Right atrium auricular region (tissue), 2 donors: ENCODE data around the gene GAB2. TPM values are rescaled to one million over a fixed set of nuclear protein-coding genes. Genes with fewer than 3 reads are reported as not detected.

ENCODE experiments used
- DNase-seq: peaks from one replicate; pipeline ENCODE4 v3.0.0-alpha.2; 2019; ENCODE audit warnings: low spot score
- H3K27ac ChIP-seq, 2 donors: fragments of 200-600 bp; sonication (generic); 1 replicate in 1 of 2; 2 replicates in 1 of 2; pipeline ENCODE4 v1.5.1; 2016 to 2019
- H3K27me3 ChIP-seq, 2 donors: fragments of 200-600 bp; sonication (generic); one replicate each; pipeline versions ENCODE4 v1.5.1 to v1.6.0; 2017 to 2019
- H3K36me3 ChIP-seq: fragments of 200-600 bp; sonication (generic); one replicate; pipeline ENCODE4 v1.5.1; 2016
- H3K4me1 ChIP-seq, 2 donors: fragments of 200-600 bp; sonication (generic); one replicate each; pipeline versions ENCODE4 v1.5.1 to v1.6.0; 2017 to 2019
- H3K4me3 ChIP-seq, 2 donors: fragments of 200-600 bp; sonication (generic); 1 replicate in 1 of 2; 2 replicates in 1 of 2; pipeline ENCODE4 v1.5.1; 2017 to 2019; ENCODE audit warnings: mild to moderate bottlenecking in 1 of 2, moderate library complexity in 1 of 2
- H3K9me3 ChIP-seq, 2 donors: fragments of 200-600 bp; sonication (generic); one replicate each; pipeline ENCODE4 v1.5.1; 2019
- total RNA-seq, 2 donors: library from RNA; depleted of rRNA; stranded (reverse); fragments of >200 nt; gene quantifications; one replicate each; pipeline ENCODE4 v1.1.0, GENCODE V29; 2016
- TF ChIP-seq, protein P1 (sequence below), 2 donors: fragments of 200-600 bp; sonication (generic); IDR thresholded peaks; one replicate each; pipeline ENCODE4 v1.5.1; 2019; ENCODE audit warnings: antibody characterized with exemption in 2 of 2

The GAB2 gene
- total RNA-seq, 2 donors from 2014 or later = 22.0 to 33.7 TPM

DNA sequence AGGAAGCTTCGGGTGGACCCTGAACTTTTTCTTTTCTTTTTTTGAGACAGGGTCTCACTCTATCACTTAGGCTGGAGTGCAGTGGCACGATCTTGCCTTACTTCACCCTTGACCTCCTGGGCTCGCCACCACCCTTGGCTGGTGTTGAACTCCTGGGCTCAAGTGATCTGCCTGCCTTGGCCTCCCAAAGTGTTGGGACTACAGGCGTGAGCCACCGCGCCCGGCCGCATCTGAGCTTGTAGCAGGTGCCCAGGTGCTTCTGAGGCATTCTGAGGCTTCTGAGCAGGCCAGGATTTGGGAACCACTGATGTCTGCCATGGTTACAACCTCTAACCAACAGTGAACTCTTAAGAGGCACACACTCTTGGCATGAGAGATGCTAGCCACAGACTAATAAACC is 223.8 kb downstream of the GAB2 start:
- peaks cover 8% of the 10 kb centered on the region for H3K36me3 ChIP-seq
- no peak overlapping the region for H3K4me3 ChIP-seq
- no peaks in the 10 kb centered on the region for H3K9me3 ChIP-seq
- no peak for DNase-seq
- no peak overlapping the region for H3K27ac ChIP-seq
- H3K27me3 ChIP-seq = no peaks in the 10 kb centered on the region
- H3K4me1 ChIP-seq = peaks cover 0 to 49% of the 10 kb centered on the region in 2 donors
- TF ChIP-seq, protein P1, sequence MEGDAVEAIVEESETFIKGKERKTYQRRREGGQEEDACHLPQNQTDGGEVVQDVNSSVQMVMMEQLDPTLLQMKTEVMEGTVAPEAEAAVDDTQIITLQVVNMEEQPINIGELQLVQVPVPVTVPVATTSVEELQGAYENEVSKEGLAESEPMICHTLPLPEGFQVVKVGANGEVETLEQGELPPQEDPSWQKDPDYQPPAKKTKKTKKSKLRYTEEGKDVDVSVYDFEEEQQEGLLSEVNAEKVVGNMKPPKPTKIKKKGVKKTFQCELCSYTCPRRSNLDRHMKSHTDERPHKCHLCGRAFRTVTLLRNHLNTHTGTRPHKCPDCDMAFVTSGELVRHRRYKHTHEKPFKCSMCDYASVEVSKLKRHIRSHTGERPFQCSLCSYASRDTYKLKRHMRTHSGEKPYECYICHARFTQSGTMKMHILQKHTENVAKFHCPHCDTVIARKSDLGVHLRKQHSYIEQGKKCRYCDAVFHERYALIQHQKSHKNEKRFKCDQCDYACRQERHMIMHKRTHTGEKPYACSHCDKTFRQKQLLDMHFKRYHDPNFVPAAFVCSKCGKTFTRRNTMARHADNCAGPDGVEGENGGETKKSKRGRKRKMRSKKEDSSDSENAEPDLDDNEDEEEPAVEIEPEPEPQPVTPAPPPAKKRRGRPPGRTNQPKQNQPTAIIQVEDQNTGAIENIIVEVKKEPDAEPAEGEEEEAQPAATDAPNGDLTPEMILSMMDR (IDR thresholded peaks at IDR 0.05) = no peak

DNA sequence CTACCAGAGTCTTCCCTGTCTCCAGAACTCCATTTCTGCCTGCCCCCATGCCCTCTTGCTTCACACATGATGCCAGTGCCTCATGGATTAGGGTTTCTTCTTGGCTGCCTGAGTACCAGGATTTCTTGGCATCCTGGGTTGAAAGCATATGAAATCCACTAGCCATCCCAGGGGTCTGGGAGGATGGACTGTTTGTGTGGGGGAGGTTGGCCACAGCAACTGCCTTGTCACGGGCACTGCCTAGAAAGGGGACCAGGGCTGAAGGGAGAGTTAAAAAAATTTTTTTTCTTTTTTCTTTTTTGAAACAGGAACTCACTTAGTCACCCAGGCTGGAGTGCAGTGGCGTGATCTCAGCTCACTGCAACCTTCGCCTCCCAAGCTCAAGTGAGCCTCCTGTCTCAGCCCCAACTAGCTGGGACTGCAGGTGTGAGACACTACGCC is 224.7 kb downstream of the GAB2 start:
- peaks cover 0 to 49% of the 10 kb centered on the region in 2 donors for H3K4me1 ChIP-seq
- peak overlapping the region; percentile 16 to 35 for H3K27ac ChIP-seq
- TF ChIP-seq, protein P1 (IDR thresholded peaks at IDR 0.05) = no peak
- H3K4me3 ChIP-seq = no peak overlapping the region
- no peak for DNase-seq
- H3K9me3 ChIP-seq = no peaks in the 10 kb centered on the region
- no peaks in the 10 kb centered on the region for H3K27me3 ChIP-seq
- no peaks in the 10 kb centered on the region for H3K36me3 ChIP-seq

DNA sequence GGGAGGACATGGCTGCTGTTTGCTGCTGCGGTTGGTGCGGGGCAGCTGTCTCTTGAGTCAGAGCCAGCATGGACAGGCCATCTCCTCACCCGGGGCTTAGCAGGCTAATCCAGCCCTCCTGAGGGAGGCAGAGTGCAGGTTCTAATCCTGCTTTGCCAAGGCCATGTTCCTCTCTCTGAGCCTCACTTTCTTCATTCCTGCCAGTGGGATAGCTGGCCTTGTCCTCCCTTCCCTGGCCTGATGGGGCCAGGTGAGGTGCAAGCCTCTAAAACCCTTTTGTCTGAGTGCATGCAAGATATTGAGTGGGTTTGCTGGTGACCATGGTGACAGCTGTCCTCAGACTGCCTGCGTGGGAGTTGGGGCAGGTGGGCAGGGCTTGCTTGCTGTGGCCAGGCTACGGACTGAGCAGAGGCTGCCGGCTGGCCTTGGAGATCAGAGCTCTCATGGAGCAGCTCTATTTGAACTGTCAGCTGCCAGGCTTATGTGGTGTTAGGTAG is 225.3 kb downstream of the GAB2 start:
- H3K4me1 ChIP-seq = peaks cover 0 to 53% of the 10 kb centered on the region in 2 donors
- DNase-seq = no peak
- no peaks in the 10 kb centered on the region for H3K36me3 ChIP-seq
- H3K27ac ChIP-seq = peak overlapping the region; percentile 16 to 35
- no peak overlapping the region for H3K4me3 ChIP-seq
- no peaks in the 10 kb centered on the region for H3K27me3 ChIP-seq
- TF ChIP-seq, protein P1 (IDR thresholded peaks at IDR 0.05) = no peak
- H3K9me3 ChIP-seq = no peaks in the 10 kb centered on the region

DNA sequence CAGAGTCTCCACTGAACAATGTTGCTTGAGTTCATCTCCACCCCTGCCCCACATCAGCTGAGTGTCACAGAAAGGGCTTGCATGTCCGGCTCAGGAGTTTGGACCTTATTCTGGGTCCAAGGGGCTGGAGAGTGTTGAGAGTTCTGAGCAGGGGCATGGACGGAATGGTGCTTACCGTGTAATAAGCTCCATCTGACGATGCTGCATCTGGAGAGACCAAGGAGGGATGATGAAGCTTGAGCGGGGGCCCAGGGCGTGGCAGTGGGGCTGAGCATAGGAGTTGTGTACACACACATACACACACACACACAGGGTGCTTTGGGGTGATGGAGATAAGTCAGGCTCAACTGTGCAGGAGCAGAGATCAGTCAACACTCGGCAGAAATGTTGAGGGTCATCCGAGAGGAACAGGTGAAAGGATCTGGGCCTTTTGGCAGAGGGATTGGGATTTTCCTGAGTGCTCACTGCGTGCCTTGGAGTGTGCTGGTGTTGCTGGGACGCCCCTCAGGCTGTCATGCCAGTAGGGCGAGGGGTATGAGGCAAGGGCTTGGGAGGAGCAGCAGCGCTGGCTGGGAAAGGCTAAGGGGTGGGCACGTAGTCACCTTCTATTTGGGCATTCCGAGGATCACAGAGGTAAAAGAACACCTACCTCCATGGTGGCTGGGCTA is 226.6 kb downstream of the GAB2 start:
- Histone ChIP-seq H3K4me1 (peaks cover 0 to 60% of the 10 kb centered on the region in 2 donors), H3K27ac (peak overlapping the region; percentile 17 to 35), H3K36me3 (no peaks in the 10 kb centered on the region), H3K4me3 (no peak overlapping the region), H3K9me3 (no peaks in the 10 kb centered on the region), H3K27me3 (no peaks in the 10 kb centered on the region)
- no peak for DNase-seq
- TF ChIP-seq, protein P1 (IDR thresholded peaks at IDR 0.05) = no peak

DNA sequence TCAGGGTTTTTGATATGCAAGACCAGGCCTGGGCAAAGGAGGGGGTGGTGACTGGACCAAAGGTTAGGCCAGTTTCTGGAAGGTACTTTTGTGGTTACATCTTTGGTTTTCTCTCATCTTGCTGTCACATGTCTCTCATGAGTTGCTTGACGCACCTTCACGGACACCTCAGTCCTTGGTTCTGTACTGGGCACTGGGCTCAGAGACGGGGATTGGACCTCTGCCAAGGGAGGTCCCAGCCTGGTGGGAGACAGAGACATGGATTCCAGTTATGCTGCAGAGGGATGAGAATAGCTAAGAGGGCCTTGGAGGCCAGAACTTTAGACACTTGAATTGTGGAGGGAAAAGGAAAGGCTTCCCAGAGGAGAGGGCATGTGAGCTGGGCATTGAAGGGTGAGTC is 227.2 kb downstream of the GAB2 start:
- TF ChIP-seq, protein P1 (IDR thresholded peaks at IDR 0.05) = no peak
- Histone ChIP-seq H3K4me3 (no peak overlapping the region), H3K9me3 (no peaks in the 10 kb centered on the region), H3K27me3 (no peaks in the 10 kb centered on the region), H3K4me1 (peaks cover 0 to 55% of the 10 kb centered on the region in 2 donors), H3K36me3 (no peaks in the 10 kb centered on the region), H3K27ac (peak overlapping the region; percentile 17 to 91)
- no peak for DNase-seq
